GM18520 (cell line): ENCODE data around the gene MOB3A.
"Not testable (repeated sequence)": the region's sequence is repeated elsewhere in the genome, so short reads cannot be mapped to it uniquely, and the experiment has no call there.

ENCODE experiments used
- ATAC-seq: cut with Tn5 transposase; IDR thresholded peaks from one replicate; pipeline ENCODE4 v1.9.1; 2021; ENCODE audit not compliant: unreplicated experiment

The MOB3A gene

DNA sequence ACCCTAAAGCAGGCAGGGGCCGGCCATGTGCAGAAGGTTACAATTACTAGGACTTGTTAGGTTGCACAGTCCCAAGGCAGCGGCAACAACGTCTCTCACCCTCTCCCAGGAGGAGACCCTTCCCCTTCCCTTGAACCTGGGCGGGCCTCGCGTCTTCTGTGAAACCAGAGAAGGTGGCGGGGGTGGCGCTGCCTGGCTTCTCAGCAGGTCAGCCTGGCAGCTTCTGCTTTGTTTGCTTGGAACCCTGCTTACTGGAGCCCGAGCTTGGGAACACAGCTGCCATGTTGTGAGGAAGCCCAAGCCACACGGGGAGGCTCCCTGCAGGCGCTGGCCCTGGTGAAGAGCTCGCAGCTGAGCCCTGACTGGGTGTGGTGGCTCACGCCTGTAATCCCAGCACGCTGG, 60.5 kb downstream of the MOB3A start:
- no peak for ATAC-seq

DNA sequence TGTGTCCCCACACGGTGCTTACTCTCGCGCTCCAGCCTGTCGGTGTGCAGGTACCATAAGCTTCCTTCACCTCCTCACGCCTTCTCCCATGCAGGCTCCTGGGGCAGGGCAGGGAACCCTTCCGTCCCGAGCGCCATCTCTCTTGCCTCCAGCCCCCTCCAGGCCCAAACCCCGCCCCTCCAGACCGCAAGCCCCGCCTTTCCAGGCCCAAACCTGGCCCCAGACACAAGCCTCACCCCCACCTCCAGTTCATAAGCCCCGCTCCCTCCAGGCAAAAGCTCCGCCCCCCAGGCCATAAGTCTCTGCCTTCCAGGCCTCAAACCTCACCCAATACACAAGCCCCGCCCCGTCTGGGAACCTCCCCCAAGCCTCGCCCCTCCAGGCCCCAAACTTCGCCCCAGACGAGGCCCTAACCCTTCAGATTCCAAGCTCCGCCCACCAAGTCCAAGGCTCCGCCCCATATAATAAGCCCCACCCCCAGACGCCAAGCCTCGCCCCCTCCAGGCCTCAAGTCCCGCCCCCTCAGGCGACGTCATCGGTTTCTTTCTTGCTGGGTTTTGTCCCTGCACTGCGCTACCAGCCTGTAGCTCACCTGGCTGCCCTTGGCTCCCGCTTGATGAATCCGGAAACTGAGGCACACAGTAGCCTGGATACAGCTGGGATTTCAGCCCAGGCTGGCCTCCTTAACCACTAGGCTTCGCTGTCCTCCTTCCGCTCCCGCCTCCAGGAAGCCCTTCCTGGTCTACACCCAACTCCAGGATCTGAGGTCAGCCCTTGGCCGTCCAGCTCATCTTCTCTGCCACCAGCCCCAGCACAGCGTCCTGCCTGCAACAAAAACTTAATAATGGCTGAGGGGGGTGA, 61.2 kb downstream of the MOB3A start:
- no peak for ATAC-seq

GRCh38 chr19:2034253-2034652, 61.9 kb downstream of the MOB3A start:
- not testable (repeated sequence) for ATAC-seq

DNA sequence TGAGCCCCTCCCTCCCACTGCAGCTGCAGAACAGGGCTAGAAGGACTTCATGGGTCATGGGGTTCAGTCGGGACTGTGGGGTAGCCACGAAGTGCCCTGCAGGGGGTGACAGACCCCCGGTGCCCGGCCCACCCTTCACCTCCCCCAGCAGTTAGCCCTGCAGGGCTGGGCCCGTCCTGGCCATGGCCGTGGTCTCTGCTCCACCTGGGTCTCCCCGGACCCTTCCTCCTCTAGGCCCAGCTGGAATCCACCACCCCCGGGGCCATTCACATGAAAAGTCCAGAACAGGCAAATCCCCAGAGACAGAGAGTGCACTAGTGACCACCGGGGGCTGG, 62.3 kb downstream of the MOB3A start:
- ATAC-seq, result no peak

DNA sequence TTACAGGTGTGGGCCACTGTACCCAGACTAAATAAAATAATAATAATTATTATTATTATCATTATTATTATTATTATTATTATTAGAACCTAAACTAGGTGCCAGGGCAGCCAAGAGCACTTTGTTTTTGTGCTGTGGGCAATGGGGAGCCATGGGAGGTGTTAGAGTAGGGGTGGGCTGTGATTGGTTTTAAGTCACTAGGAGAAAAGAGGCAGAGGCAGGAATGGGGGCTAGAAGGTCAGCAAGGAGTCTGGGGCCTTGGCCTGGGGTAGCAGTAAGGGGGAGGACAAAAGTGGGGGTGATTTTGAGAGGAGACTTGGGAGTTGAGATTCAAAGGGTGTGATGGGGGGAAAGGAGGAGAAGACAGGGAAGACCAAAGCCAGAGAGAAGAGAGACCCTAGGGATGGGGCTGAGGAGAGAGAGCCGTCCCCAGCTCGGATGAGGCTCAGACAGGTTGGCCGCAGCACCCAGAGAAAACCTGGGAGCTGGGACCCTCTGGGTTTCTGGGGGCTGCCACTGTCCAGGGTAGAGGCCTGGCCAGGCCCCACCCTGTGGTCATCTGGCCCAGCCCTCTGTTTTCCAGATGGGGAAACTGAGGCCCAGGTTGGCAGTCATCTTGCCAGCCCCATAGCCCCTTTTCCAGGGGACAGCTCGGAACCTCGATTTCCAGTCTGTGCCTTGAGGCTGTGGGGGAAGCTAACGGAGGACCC, 62.9 kb downstream of the MOB3A start:
- no peak for ATAC-seq

DNA sequence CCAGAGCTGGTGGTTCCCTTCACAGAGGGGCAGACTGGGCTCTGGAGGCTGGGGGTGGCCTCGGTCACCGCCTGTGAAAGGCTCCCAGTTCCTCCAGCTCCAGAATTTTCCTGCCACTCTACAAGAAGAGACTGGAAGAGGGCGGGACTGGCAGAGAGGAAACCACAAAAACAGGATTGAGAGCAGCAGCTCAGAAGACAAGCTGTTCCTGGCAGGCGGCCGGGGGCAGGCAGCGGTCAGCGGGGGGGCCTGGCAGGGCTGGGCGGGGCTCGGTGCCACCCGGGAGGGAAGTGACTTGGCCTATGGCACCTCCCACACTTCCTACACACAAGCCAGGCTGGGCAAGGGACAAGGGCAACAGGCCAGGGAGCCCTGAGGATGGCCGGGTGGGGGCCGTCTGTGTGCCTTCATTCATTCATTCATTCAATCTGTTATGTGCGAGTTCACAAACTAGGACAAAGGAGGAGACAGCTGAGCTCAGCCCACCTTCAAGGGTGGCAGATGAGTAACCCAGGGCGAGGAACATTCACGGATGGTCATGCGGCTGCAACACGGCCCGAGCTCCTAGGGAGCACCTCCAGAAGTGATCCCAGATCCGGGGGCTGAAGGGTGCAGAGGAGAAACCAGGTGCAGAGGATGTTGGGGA, 63.7 kb downstream of the MOB3A start:
- ATAC-seq, result no peak

GRCh38 chr19:2027361-2027760, 68.8 kb downstream of the MOB3A start:
- ATAC-seq, result no peak

DNA sequence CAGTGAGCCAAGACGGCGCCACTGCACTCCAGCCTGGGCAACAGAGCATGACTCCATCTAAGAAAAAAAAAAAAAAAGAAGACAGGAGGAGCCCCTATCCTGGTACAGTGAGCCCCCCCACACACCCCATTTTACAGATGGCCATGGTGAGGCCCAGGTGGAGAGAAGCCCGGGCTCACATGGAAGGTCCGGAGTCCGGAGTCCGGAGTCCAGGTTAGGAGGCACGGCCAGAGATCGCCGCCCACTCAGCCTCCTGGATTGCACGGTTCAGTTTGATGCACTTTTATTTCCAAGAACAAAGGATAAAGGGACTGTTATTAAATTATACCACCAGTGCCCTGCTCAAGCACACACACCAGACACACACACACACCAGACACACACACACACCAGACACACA, 69.4 kb downstream of the MOB3A start:
- no peak for ATAC-seq

DNA sequence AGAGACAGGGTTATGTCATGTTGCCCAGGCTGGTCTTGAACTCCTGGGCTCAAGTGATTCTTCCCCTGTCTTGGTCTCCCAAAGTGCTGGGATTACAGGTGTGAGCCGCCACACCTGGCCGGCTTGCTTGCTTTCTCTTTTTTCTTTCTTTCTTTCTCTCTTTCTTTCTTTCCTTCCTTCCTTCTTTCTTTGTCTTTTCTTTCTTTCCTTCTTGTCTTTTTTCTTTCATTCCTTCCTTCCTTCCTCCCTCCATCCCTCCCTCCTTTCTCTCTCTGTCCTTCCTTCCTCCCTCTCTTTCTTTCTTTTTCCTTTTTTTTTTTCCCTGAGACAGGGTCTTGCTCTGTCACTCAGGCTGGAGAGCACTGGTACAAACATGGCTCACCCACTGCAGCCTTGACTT, 73.8 kb downstream of the MOB3A start:
- no peak for ATAC-seq

DNA sequence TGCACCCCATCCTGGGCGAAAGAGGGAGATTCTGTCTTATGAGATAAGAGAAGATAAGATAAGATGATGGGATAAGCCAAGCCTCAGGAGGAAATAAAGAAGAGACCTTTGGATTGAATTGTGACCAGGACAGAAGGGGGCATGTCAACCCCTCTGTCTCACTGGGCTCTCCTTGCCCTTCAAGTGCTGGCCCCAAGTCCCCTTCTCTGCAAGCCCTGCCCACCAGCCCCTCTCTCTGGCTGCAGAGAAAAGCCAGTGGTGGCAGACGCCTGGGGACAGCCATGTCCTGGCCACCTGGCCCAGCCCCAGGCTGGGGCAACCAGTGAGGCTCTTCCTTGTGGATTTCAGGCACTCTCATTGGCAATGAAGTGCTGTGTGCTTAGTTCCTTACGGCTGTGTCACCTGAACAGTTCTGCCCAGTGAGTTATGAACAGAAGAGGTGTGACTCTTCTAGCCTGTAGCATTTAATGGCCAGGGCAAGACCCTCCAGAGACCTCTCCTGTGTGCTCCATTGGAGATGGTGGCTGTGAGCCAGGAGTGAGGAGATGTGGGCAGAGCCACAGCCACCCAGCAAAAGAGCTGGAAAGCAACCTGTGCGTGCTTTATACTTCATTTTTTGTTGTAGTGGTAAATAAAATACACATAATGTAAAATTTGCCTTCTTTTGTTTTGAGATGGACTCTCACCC, 74.5 kb downstream of the MOB3A start:
- no peak for ATAC-seq
